ENCODE measurements around the gene OSBPL2. TPM values are rescaled to one million over a fixed set of nuclear protein-coding genes. Genes with fewer than 3 reads are reported as not detected.

The OSBPL2 gene
- total RNA-seq, 1 donor, result 21.1 TPM

- no peak overlapping the region for H3K4me3 ChIP-seq (ENCODE audit: low read depth, low read length)
- no peak for TF ChIP-seq CTCF (IDR thresholded peaks at IDR 0.05; ENCODE audit: insufficient read depth, low read length)
- DNase-seq (ENCODE audit: low read depth), result no peak
Measured at GRCh38 chr20:62231292-62231691, 7.0 kb upstream of the OSBPL2 start.

GRCh38 chr20:62232194-62232593 is 6.1 kb upstream of the OSBPL2 start:
- no peak for DNase-seq (ENCODE audit: low read depth)
- no peak overlapping the region for H3K4me3 ChIP-seq (ENCODE audit: low read depth, low read length)
- TF ChIP-seq CTCF (IDR thresholded peaks at IDR 0.05; ENCODE audit: insufficient read depth, low read length), result no peak

DNA sequence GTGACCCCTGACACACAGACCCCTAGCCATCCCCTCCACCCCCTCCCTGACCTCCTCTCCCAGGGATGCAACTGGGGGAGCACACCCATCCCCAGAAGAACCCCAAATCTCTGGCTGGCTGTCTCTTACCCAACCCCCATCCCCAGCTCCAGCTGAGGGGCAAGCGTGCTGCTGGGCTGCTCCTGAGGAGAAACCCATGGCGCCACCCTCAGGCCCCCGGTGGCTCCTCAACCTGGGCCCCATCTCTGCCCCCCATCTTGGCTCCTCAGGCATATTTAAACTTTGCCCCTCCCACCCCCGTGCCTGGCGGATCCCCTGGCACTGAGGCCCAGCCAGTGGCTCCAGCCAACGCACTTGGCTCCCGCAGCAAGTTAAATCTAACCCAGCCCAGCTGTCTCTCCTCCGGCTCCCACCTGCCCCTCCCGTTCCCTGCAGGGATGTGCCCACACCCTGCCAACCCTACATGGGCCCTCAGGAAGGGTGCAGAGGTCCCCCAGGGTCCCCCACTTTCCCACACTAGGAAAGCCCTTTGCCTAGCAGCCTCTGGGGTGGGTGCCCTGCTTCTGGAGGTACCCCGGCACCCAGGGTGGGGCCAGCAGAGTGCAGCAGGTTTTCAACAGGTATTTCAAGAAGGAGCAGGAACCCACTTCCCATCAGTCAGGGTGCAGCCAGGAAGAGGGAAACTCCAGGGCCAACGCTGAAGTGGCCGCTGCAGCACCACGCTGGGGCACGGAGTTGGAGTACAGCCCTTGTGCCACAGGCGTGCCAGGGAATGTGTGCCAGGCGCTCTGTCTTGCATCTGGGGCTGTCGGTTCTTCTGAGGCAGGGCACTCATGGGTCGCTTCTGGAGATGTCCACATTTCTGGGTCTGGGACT is 5.3 kb upstream of the OSBPL2 start:
- DNase-seq (ENCODE audit: low read depth), result no peak
- H3K4me3 ChIP-seq (ENCODE audit: low read depth, low read length), result no peak overlapping the region
- TF ChIP-seq CTCF (IDR thresholded peaks at IDR 0.05; ENCODE audit: insufficient read depth, low read length), result no peak

- no peak for DNase-seq (ENCODE audit: low read depth)
- no peak overlapping the region for H3K4me3 ChIP-seq (ENCODE audit: low read depth, low read length)
- TF ChIP-seq CTCF (IDR thresholded peaks at IDR 0.05; ENCODE audit: insufficient read depth, low read length), result no peak
Measured at GRCh38 chr20:62233684-62234083, 4.6 kb upstream of the OSBPL2 start.

- no peak overlapping the region for H3K4me3 ChIP-seq (ENCODE audit: low read depth, low read length)
- no peak for TF ChIP-seq CTCF (IDR thresholded peaks at IDR 0.05; ENCODE audit: insufficient read depth, low read length)
- no peak for DNase-seq (ENCODE audit: low read depth)
Measured at GRCh38 chr20:62234339-62234738, 4.0 kb upstream of the OSBPL2 start.

DNA sequence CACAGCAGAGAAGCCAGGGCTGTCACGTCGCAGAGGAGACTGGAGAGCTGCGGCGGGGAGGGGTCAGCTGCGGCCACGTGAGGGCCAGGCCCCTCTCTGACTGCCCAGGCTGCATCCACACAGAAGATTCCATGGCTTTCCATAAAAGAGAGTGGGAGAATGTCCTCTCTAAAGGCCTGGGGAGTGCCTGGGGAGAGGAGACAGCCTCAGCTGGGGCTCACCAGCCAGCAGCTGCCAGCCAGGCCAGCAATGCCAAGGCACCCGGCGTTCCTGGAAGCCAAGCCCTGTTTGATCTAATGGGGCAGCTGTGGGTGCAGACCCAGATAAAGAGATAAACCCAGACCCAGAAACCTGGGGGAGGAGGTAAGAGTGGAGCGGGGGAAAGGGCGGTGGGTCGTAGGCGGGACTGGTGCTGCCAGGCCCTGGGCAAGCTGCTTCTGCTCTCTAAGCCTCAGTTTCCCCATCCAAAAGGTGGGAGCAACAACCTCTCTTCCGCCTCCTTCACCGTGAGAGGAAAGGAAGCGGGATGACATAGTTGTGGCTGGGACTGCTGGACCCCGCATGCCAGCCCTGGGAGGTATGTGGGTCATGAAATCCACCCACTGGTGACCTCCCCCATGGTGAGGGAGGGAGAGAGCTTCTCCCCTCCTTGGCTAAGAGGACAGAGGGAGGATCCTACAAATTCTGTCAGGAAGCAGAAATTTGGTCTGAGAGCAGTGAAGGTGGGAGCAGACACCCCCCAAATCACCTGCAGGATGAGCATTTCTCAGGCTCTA is 3.1 kb upstream of the OSBPL2 start:
- TF ChIP-seq CTCF (IDR thresholded peaks at IDR 0.05; ENCODE audit: insufficient read depth, low read length), result no peak
- no peak for DNase-seq (ENCODE audit: low read depth)
- no peak overlapping the region for H3K4me3 ChIP-seq (ENCODE audit: low read depth, low read length)
